Esophagus squamous epithelium (tissue), 5 donors: ENCODE data around the gene FOXI1. TPM values are rescaled to one million over a fixed set of nuclear protein-coding genes. Genes with fewer than 3 reads are reported as not detected.

ENCODE experiments used
- DNase-seq: peaks from one replicate; lab custom pipeline; 2025; lab: John Stamatoyannopoulos, UW
- H3K27ac ChIP-seq, 4 donors: fragments of 200-600 bp; sonication (generic); one replicate each; pipeline ENCODE4 v1.5.1; 2016 to 2019; ENCODE audit warnings: mild to moderate bottlenecking in 1 of 4
- H3K27me3 ChIP-seq, 4 donors: fragments of 200-600 bp; sonication (generic); 1 replicate in 3 of 4; 2 replicates in 1 of 4; pipeline versions ENCODE4 v1.5.1 to v1.6.0; 2017 to 2021; ENCODE audit warnings: antibody characterized with exemption in 1 of 4
- H3K36me3 ChIP-seq, 3 donors: fragments of 200-600 bp; sonication (generic); one replicate each; pipeline ENCODE4 v1.5.1; 2016 to 2019
- H3K4me1 ChIP-seq, 3 donors: fragments of 200-600 bp; sonication (generic); one replicate each; pipeline ENCODE4 v1.5.1; 2017 to 2019
- H3K4me3 ChIP-seq, 4 donors: fragments of 200-600 bp; sonication (generic); 1 replicate in 3 of 4; 2 replicates in 1 of 4; pipeline ENCODE4 v1.5.1; 2016 to 2019; ENCODE audit warnings: mild to moderate bottlenecking in 2 of 4, moderate library complexity in 1 of 4
- H3K9me3 ChIP-seq, 3 donors: fragments of 200-600 bp; sonication (generic); one replicate each; pipeline ENCODE4 v1.5.1; 2016 to 2019
- POLR2A ChIP-seq, 4 donors: fragments of 450-650 bp; IDR thresholded peaks; one replicate each; pipeline ENCODE4 v1.6.1; 2017; ENCODE audit warnings: antibody characterized with exemption in 4 of 4, mild to moderate bottlenecking in 4 of 4, moderate library complexity in 3 of 4
- WGBS, 2 donors: methylation state at CpG; one replicate each; pipeline ENCODE4 v1.1.5; 2018; 5-methylcytosine and 5-hydroxymethylcytosine counted together
- intact Hi-C: fragments of 100-400 bp; cut with DNase I; formaldehyde crosslinking; loops from one replicate; pipeline ENCODE4 v1.15.0; 2022
- total RNA-seq, 4 donors: library from RNA; depleted of rRNA; stranded (reverse); fragments of >200 nt; gene quantifications; one replicate each; pipeline ENCODE4 v1.1.0, GENCODE V29; 2016
- TF ChIP-seq, protein P1 (sequence below), 6 experiments: fragments of 450-650 bp in 4 of 6; fragments of 200-600 bp in 2 of 6; sonication (generic) in 2 of 6; IDR thresholded peaks; one replicate each; pipeline ENCODE4 v1.5.1; 2016 to 2019; ENCODE audit warnings: antibody characterized with exemption in 6 of 6, mild to moderate bottlenecking in 4 of 6, moderate library complexity in 4 of 6
- donor health status: DM: yes; HTN: yes; CAD: no.

The FOXI1 gene
- total RNA-seq, 4 donors from 2014 or later, result not detected

DNA sequence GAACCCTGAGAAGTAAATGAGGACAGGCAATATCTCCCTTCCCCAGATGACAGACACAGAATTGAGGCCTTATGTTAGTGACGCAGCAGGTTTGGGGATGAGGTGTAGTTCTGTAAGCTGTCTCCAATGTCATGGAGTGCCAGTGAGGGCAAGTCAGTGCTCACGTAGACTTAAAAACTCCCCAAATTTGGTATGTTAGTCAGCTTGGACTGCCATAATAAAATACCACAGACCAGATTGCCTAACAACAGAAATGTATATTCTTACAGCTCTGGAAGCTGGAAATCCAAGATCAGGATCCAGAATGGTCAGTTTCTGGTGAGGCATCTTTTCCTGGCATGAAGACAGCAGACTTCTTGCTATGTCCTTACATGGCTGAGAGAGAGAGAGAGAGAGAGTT lies 14.9 kb downstream of the FOXI1 start:
- Histone ChIP-seq H3K27ac (no peak overlapping the region), H3K36me3 (no peaks in the 10 kb centered on the region), H3K27me3 (no peaks in the 10 kb centered on the region), H3K4me1 (no peaks in the 10 kb centered on the region), H3K9me3 (peaks cover 0 to 5% (median 0%) of the 10 kb centered on the region in 3 donors), H3K4me3 (no peak overlapping the region)
- intact Hi-C loops, result no loop called here
- no peak for TF ChIP-seq POLR2A (IDR thresholded peaks at IDR 0.05)
- TF ChIP-seq, protein P1, sequence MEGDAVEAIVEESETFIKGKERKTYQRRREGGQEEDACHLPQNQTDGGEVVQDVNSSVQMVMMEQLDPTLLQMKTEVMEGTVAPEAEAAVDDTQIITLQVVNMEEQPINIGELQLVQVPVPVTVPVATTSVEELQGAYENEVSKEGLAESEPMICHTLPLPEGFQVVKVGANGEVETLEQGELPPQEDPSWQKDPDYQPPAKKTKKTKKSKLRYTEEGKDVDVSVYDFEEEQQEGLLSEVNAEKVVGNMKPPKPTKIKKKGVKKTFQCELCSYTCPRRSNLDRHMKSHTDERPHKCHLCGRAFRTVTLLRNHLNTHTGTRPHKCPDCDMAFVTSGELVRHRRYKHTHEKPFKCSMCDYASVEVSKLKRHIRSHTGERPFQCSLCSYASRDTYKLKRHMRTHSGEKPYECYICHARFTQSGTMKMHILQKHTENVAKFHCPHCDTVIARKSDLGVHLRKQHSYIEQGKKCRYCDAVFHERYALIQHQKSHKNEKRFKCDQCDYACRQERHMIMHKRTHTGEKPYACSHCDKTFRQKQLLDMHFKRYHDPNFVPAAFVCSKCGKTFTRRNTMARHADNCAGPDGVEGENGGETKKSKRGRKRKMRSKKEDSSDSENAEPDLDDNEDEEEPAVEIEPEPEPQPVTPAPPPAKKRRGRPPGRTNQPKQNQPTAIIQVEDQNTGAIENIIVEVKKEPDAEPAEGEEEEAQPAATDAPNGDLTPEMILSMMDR (IDR thresholded peaks at IDR 0.05), result no peak
- WGBS, 2 donors, result 75 to 93% methylated on average over 2 of the region's 2 CpGs
- DNase-seq, result no peak

DNA sequence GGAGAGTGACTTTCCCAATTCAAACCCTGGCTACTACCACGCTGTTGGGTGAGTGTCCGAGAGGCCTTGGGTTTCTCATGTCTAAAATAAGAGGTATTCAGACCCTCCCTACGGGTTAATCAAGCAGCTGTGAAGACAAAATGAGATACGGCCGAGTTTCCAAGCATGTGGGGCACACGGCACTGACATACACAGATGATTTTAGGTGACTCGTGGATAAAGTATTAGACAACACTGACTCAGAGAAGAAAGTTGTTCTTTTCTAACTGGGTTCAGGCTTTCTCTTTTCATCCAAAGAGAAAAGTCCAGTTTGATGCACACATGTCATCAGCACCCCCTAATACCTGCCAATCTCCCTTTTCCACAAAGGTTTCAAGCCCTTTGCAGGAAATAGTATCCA lies 15.6 kb downstream of the FOXI1 start:
- no peaks in the 10 kb centered on the region for H3K4me1 ChIP-seq

DNA sequence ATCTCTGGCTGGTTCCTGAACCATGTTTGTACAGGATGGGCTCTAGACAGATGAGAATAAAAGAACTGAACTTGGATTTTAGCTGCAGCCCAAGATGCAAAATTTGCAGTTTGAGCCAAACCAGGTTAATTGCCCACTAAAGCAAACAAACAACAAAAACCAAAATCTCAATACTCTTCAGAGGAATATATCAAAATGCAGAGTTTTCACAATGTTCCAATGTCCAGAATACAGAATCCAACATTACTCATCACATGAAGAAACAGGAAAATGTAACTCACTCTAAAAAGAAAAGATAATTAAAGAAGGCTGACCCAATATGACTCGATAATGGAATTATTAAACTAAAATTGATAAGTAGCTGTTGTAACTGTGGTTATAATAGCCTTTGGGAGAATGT lies 20.4 kb downstream of the FOXI1 start:
- WGBS, 2 donors, result 75 to 76% methylated on average over 1 of the region's 1 CpG
- DNase-seq, result no peak
- Histone ChIP-seq H3K36me3 (no peaks in the 10 kb centered on the region), H3K27me3 (no peaks in the 10 kb centered on the region), H3K4me1 (no peaks in the 10 kb centered on the region), H3K4me3 (no peak overlapping the region), H3K27ac (no peak overlapping the region), H3K9me3 (peaks cover 0 to 27% (median 0%) of the 10 kb centered on the region in 3 donors)
- TF ChIP-seq, protein P1 (IDR thresholded peaks at IDR 0.05), result no peak
- TF ChIP-seq POLR2A (IDR thresholded peaks at IDR 0.05), result no peak
- intact Hi-C loops, result no loop called here

More for the DNA sequence above, 15.6 kb downstream of the FOXI1 start:
- Histone ChIP-seq H3K27ac (no peak overlapping the region), H3K4me3 (no peak overlapping the region), H3K36me3 (no peaks in the 10 kb centered on the region), H3K27me3 (no peaks in the 10 kb centered on the region), H3K9me3 (peaks cover 0 to 12% (median 0%) of the 10 kb centered on the region in 3 donors)
- intact Hi-C loops, result no loop called here
- no peak for DNase-seq
- no peak for TF ChIP-seq POLR2A (IDR thresholded peaks at IDR 0.05)
- 59 to 64% methylated on average over 7 of the region's 7 CpGs for WGBS, 2 donors

DNA sequence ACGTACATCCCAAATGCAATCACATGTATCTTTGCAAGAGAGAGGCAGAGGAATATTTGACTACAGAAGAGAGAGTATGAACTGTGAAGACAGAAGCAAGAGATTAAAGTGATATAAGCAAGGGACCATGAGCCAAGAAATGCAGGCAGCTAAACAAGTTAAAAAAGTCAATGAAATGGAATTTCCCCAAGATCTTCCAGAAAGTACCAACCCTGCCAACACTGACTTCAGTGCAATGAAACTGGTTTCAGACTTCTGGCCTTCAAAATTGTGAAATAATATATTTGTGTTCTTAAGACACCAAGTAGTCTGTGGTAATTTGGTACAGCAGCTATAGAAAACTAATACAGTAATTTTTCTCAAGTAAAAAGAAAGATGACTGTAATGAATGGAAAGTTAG lies 20.9 kb downstream of the FOXI1 start:
- Histone ChIP-seq H3K27ac (no peak overlapping the region), H3K4me3 (no peak overlapping the region), H3K4me1 (no peaks in the 10 kb centered on the region), H3K36me3 (no peaks in the 10 kb centered on the region), H3K27me3 (no peaks in the 10 kb centered on the region), H3K9me3 (peaks cover 0 to 27% (median 0%) of the 10 kb centered on the region in 3 donors)
- TF ChIP-seq, protein P1 (IDR thresholded peaks at IDR 0.05), result no peak
- no peak for TF ChIP-seq POLR2A (IDR thresholded peaks at IDR 0.05)
- intact Hi-C loops, result no loop called here
- no peak for DNase-seq
- WGBS, 2 donors, result 40 to 65% methylated on average over 1 of the region's 1 CpG

DNA sequence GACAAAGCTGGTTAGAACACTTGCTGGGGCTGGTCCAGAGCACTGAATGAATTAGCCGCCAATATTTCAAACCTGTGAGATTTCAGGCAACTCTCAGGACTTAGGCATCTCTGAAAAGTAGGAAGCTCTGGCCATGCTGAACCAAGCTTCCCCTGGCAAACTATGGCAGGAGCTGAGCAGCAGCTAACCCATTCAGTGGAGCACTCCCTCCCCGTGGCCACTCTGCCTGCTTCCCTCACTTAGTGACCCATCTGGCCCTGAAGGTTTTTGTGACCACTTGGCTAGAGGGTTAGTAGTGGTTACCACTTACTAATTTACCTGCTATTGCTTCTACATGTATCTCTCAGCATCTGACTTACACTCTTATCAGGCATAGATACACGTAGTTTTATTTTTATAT lies 25.5 kb downstream of the FOXI1 start:
- H3K4me1 ChIP-seq, result peaks cover 0 to 11% (median 3%) of the 10 kb centered on the region in 3 donors
- H3K36me3 ChIP-seq, result no peaks in the 10 kb centered on the region
- H3K27me3 ChIP-seq, result no peaks in the 10 kb centered on the region
- no peak for TF ChIP-seq POLR2A (IDR thresholded peaks at IDR 0.05)
- TF ChIP-seq, protein P1 (IDR thresholded peaks at IDR 0.05), result no peak
- no peak overlapping the region for H3K4me3 ChIP-seq
- peaks cover 0 to 16% (median 0%) of the 10 kb centered on the region in 3 donors for H3K9me3 ChIP-seq
- no peak for DNase-seq
- WGBS, 2 donors, result 74 to 80% methylated on average over 3 of the region's 3 CpGs
- intact Hi-C loops, result no loop called here
- H3K27ac ChIP-seq, result no peak overlapping the region
